Measurements from ENCODE around the gene NCAM1. TPM values are rescaled to one million over a fixed set of nuclear protein-coding genes. Genes with fewer than 3 reads are reported as not detected.

The NCAM1 gene
- total RNA-seq, 4 donors from 2014 or later = 0.98 to 1.3 (median 1.2) TPM

GRCh38 chr11:113134626-113135025, 173.4 kb downstream of the NCAM1 start:
- TF ChIP-seq CTCF (IDR thresholded peaks at IDR 0.05; ENCODE audit: low read depth) = no peak

GRCh38 chr11:113137713-113138529, 176.7 kb downstream of the NCAM1 start:
- no peak for TF ChIP-seq CTCF (IDR thresholded peaks at IDR 0.05; ENCODE audit: low read depth)

- no peak for TF ChIP-seq CTCF (IDR thresholded peaks at IDR 0.05; ENCODE audit: low read depth)
Measured at GRCh38 chr11:113138731-113139130, 177.5 kb downstream of the NCAM1 start.

GRCh38 chr11:113141010-113141409, 179.8 kb downstream of the NCAM1 start:
- TF ChIP-seq CTCF (IDR thresholded peaks at IDR 0.05; ENCODE audit: low read depth) = no peak

- no peak for TF ChIP-seq CTCF (IDR thresholded peaks at IDR 0.05; ENCODE audit: low read depth)
Measured at GRCh38 chr11:113142508-113142907, 181.3 kb downstream of the NCAM1 start.

GRCh38 chr11:113147249-113147648, 186.0 kb downstream of the NCAM1 start:
- TF ChIP-seq CTCF (IDR thresholded peaks at IDR 0.05; ENCODE audit: low read depth) = no peak

GRCh38 chr11:113148076-113148475, 186.9 kb downstream of the NCAM1 start:
- no peak for TF ChIP-seq CTCF (IDR thresholded peaks at IDR 0.05; ENCODE audit: low read depth)
